ENCODE results near the gene RAB20. TPM values are rescaled to one million over a fixed set of nuclear protein-coding genes. Genes with fewer than 3 reads are reported as not detected.

RAB20 gene
- total and polyA plus RNA-seq, 2 experiments from 2014 or later, result 28.3 to 37.4 TPM

DNA sequence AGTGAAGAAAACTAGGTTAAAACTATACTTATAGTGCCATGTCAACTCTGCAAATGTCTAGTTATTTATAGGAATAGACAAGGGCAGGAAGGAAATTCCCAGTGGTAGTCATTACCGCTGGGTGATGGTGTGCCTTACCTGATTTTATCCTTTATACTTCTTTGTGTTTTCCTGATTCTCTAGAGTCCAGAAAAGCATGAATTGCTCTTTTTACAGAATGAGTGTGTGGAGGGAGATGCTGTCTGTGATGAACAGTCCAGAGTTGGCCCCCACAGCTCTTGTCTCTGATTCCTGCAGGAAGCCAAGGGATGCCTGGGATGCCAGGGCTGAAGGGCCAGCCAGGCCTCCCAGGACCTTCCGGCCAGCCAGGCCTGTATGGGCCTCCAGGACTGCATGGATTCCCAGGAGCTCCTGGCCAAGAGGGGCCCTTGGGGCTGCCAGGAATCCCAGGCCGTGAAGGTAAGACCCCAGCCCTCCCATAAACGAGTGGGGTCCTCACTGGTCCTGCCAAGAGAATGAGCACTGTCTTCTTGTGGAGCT is 83.7 kb downstream of the RAB20 start:
- no peaks in the 10 kb centered on the region for H3K4me1 ChIP-seq (ENCODE audit: insufficient read depth)
- no peaks in the 10 kb centered on the region for H3K79me2 ChIP-seq
- TF ChIP-seq EZH2phosphoT487 (IDR thresholded peaks at IDR 0.05; ENCODE audit: low read depth, severe bottlenecking, unreplicated experiment) (no peak), EZH2 (IDR thresholded peaks at IDR 0.05; ENCODE audit: borderline replicate concordance) (no peak)
- TF ChIP-seq, protein P1, sequence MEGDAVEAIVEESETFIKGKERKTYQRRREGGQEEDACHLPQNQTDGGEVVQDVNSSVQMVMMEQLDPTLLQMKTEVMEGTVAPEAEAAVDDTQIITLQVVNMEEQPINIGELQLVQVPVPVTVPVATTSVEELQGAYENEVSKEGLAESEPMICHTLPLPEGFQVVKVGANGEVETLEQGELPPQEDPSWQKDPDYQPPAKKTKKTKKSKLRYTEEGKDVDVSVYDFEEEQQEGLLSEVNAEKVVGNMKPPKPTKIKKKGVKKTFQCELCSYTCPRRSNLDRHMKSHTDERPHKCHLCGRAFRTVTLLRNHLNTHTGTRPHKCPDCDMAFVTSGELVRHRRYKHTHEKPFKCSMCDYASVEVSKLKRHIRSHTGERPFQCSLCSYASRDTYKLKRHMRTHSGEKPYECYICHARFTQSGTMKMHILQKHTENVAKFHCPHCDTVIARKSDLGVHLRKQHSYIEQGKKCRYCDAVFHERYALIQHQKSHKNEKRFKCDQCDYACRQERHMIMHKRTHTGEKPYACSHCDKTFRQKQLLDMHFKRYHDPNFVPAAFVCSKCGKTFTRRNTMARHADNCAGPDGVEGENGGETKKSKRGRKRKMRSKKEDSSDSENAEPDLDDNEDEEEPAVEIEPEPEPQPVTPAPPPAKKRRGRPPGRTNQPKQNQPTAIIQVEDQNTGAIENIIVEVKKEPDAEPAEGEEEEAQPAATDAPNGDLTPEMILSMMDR (IDR thresholded peaks at IDR 0.05; ENCODE audit: poor library complexity), result no peak
- DNase-seq (ENCODE audit: low spot score), result no peak
- no peaks in the 10 kb centered on the region for H3K9me3 ChIP-seq (ENCODE audit: low read depth)
- no peak overlapping the region for H3K4me2 ChIP-seq
- 97% methylated on average over 4 of the region's 4 CpGs for WGBS (ENCODE audit: low lambda C conversion rate, missing lambda C conversion rate)
- no peaks in the 10 kb centered on the region for H4K20me1 ChIP-seq (ENCODE audit: insufficient read depth, poor library complexity, severe bottlenecking)
- H3K27me3 ChIP-seq, result no peaks in the 10 kb centered on the region
- H2AFZ ChIP-seq, result no peak overlapping the region
- no peaks in the 10 kb centered on the region for H3K36me3 ChIP-seq (replicated peaks; ENCODE audit: insufficient read depth, low read depth)
- no peak overlapping the region for H3K4me3 ChIP-seq
- no peak overlapping the region for H3K27ac ChIP-seq
- no peaks in the 10 kb centered on the region for H3K9me2 ChIP-seq (replicated peaks; ENCODE audit: insufficient read depth)

DNA sequence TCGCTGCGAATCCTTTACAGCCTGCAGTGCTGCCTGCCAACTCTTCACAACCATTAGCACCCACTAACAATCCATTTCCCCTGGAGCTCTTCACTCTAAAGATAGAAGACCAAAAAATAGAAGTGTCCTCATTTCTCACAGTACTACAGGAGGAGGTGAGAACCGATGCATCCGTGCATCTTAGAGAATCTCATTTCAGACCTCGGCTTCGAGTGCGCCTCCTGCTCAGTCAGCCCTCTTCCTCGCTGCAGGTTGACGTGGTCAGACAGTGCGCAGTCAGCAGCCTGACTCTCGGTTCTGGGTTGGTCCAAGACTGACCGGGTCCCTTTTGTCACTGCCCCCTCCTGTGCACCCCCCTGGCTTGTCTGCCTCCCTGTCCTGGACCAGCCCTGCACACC is 85.3 kb downstream of the RAB20 start:
- Histone ChIP-seq H3K27me3 (no peaks in the 10 kb centered on the region), H3K4me3 (no peak overlapping the region), H3K9me2 (replicated peaks; ENCODE audit: insufficient read depth) (no peaks in the 10 kb centered on the region), H3K4me2 (no peak overlapping the region), H3K27ac (no peak overlapping the region), H4K20me1 (ENCODE audit: insufficient read depth, poor library complexity, severe bottlenecking) (no peaks in the 10 kb centered on the region), H3K4me1 (ENCODE audit: insufficient read depth) (no peaks in the 10 kb centered on the region), H3K36me3 (replicated peaks; ENCODE audit: insufficient read depth, low read depth) (no peaks in the 10 kb centered on the region), H2AFZ (no peak overlapping the region), H3K9me3 (ENCODE audit: low read depth) (no peaks in the 10 kb centered on the region), H3K79me2 (no peaks in the 10 kb centered on the region)
- DNase-seq (ENCODE audit: low spot score), result no peak
- WGBS (ENCODE audit: low lambda C conversion rate, missing lambda C conversion rate), result 90% methylated on average over 12 of the region's 12 CpGs
- no peak for TF ChIP-seq EZH2 (IDR thresholded peaks at IDR 0.05; ENCODE audit: borderline replicate concordance)
- no peak for TF ChIP-seq EZH2phosphoT487 (IDR thresholded peaks at IDR 0.05; ENCODE audit: low read depth, severe bottlenecking, unreplicated experiment)
- TF ChIP-seq, protein P1 (IDR thresholded peaks at IDR 0.05; ENCODE audit: poor library complexity), result no peak

DNA sequence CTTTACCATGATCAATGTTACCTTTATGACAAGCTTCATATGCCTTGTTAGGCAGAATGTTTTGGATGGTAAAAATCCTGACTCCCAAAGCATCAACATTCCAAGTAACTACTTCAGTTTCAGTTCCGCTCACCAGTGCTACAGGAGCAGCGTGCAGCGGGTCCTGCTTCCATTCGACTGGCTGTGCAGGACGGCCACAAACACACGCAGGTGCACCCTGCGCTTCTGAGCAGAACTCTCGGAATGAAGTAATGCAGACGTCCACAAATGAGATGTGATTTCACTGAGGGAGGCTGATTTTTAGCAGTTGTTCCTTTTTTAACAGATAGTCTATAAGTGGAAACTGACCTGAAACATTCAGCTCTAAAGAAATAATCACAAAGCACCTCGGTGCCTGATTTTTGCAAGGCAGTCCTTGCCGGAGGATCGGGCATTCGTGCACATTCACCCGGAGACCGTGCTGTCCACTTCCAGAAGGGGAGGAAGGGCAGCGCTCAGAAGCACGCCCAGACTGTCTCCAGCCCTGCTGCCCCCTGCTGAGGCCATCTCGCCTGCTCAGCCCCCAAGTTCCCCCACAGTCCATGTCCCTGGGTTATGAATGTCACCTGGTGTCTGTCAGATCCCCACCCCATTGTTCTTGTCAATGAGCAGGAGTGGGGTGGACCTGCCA is 85.8 kb downstream of the RAB20 start:
- Histone ChIP-seq H4K20me1 (ENCODE audit: insufficient read depth, poor library complexity, severe bottlenecking) (no peaks in the 10 kb centered on the region), H3K4me3 (no peak overlapping the region), H3K4me2 (no peak overlapping the region), H3K27me3 (no peaks in the 10 kb centered on the region), H2AFZ (no peak overlapping the region), H3K79me2 (no peaks in the 10 kb centered on the region), H3K9me2 (replicated peaks; ENCODE audit: insufficient read depth) (no peaks in the 10 kb centered on the region), H3K36me3 (replicated peaks; ENCODE audit: insufficient read depth, low read depth) (no peaks in the 10 kb centered on the region), H3K9me3 (ENCODE audit: low read depth) (no peaks in the 10 kb centered on the region), H3K27ac (no peak overlapping the region), H3K4me1 (ENCODE audit: insufficient read depth) (no peaks in the 10 kb centered on the region)
- WGBS (ENCODE audit: low lambda C conversion rate, missing lambda C conversion rate), result 92% methylated on average over 18 of the region's 18 CpGs
- TF ChIP-seq EZH2phosphoT487 (IDR thresholded peaks at IDR 0.05; ENCODE audit: low read depth, severe bottlenecking, unreplicated experiment) (no peak), EZH2 (IDR thresholded peaks at IDR 0.05; ENCODE audit: borderline replicate concordance) (no peak)
- TF ChIP-seq, protein P1 (IDR thresholded peaks at IDR 0.05; ENCODE audit: poor library complexity), result no peak
- no peak for DNase-seq (ENCODE audit: low spot score)

Data from hepatocyte (in vitro differentiated cells).